Ovary (tissue), 9 donors: ENCODE measurements around the gene PAPLN. TPM values are rescaled to one million over a fixed set of nuclear protein-coding genes. Genes with fewer than 3 reads are reported as not detected.
"Not testable (repeated sequence)": the region's sequence is repeated elsewhere in the genome, so short reads cannot be mapped to it uniquely, and the experiment has no call there.

Source experiments
- DNase-seq, 5 donors: peaks; one replicate each; pipeline ENCODE4 v3.0.0-alpha.2; 2019 to 2020
- H3K27ac ChIP-seq, 2 donors: fragments of 200-600 bp; one replicate each; pipeline versions ENCODE4 v1.5.1 to v1.8.0; 2019 to 2022
- H3K27me3 ChIP-seq: fragments of 200-600 bp; one replicate; pipeline ENCODE4 v1.8.0; 2022
- H3K36me3 ChIP-seq: fragments of 200-600 bp; sonication (generic); one replicate; pipeline ENCODE4 v1.5.1; 2019
- H3K4me1 ChIP-seq: one replicate; pipeline ENCODE4 v1.8.1; 2013; ENCODE audit warnings: mild to moderate bottlenecking, moderate library complexity; ENCODE audit not compliant: insufficient read depth
- H3K4me3 ChIP-seq: fragments of 200-600 bp; sonication (generic); one replicate; pipeline ENCODE4 v1.5.1; 2017
- H3K9me3 ChIP-seq, 2 donors: fragments of 200-600 bp in 1 of 2; sonication (generic) in 1 of 2; one replicate each; pipeline versions ENCODE4 v1.5.1 to v1.8.1; 2013 to 2019; ENCODE audit warnings: mild to moderate bottlenecking in 1 of 2, moderate library complexity in 1 of 2
- CTCF ChIP-seq, 3 donors: fragments of 450-650 bp in 2 of 3; fragments of 200-600 bp in 1 of 3; IDR thresholded peaks; one replicate each; pipeline versions ENCODE4 v1.5.1 to v1.8.0; 2016 to 2022; ENCODE audit warnings: antibody characterized with exemption in 3 of 3, mild to moderate bottlenecking in 1 of 3
- EP300 ChIP-seq: sonication (generic); formaldehyde crosslinking; IDR thresholded peaks from one replicate; pipeline ENCODE4 v1.6.1; 2017; ENCODE audit warnings: antibody characterized with exemption
- POLR2A ChIP-seq: fragments of 450-650 bp; IDR thresholded peaks from one replicate; pipeline ENCODE4 v1.6.1; 2017; ENCODE audit warnings: antibody characterized with exemption, mild to moderate bottlenecking, moderate library complexity
- WGBS, 3 donors: extraction: QIAGEN DNeasy Blood & Tissue Kit in 1 of 3; methylation state at CpG; one replicate each; pipeline versions ENCODE4 v1.1.5 to v1.1.7; 2013 to 2017; 5-methylcytosine and 5-hydroxymethylcytosine counted together
- intact Hi-C, 4 donors: fragments of 100-400 bp; cut with DNase I; formaldehyde crosslinking; loops; one replicate each; pipeline versions ENCODE4 v1.11.0 to v1.15.1; 2022 to 2023
- polyA plus RNA-seq, 2 donors: library from polyadenylated mRNA; stranded (reverse); fragments of 200-250 nt in 1 of 2; fragments of 350-450 nt in 1 of 2; fragmentation: Illumina TruSeq in 1 of 2; extraction: RNeasy Lipid Tissue Mini Kit (QIAGEN cat#74804) in 1 of 2; gene quantifications; one replicate each; pipeline ENCODE4 v1.2.3, GENCODE V29; 2013 to 2014
- total RNA-seq, 7 donors: library from RNA; depleted of rRNA in 2 of 7; stranded (reverse); fragments of >200 nt in 2 of 7; fragmentation: NEBNext Ultra II Directional in 3 of 7; extraction: Animal tissue kit (Norgen Biotek cat#: 25700) in 3 of 7; gene quantifications; one replicate each; pipeline versions ENCODE4 v1.1.0 to v1.2.4, GENCODE V29; 2016 to 2023
- donor health status: DM: no; HTN: no; CAD: no; lungs with moderate emphysema.
- donor health status: DM: no; HTN: no; CAD: no.
- donor health status: Bipolar disorder and iron deficiency.
- donor health status: DM: yes; HTN: yes; CAD: no.
- donor health status: DM: no; HTN: no; CAD: no.
- donor health status: DM: yes; HTN: yes; CAD: no.

The PAPLN gene
- total and polyA plus RNA-seq, 9 donors = 4.6 to 35.4 (median 18.3) TPM

GRCh38 chr14:73305499-73305898, 68.2 kb downstream of the PAPLN start:
- Histone ChIP-seq H3K27ac (no peak overlapping the region), H3K27me3 (no peaks in the 10 kb centered on the region), H3K4me1 (peaks cover 3% of the 10 kb centered on the region), H3K36me3 (no peaks in the 10 kb centered on the region), H3K9me3 (no peaks in the 10 kb centered on the region), H3K4me3 (no peak overlapping the region)
- intact Hi-C loops = no loop called here
- DNase-seq = no peak
- TF ChIP-seq CTCF (IDR thresholded peaks at IDR 0.05) = no peak
- TF ChIP-seq POLR2A = no peak
- TF ChIP-seq EP300 = no peak
- WGBS, 3 donors = 66 to 84% (median 79%) methylated on average over 3 of the region's 3 CpGs

GRCh38 chr14:73307261-73307660, 70.0 kb downstream of the PAPLN start:
- WGBS, 3 donors = 95 to 98% (median 95%) methylated on average over 3 of the region's 3 CpGs
- Histone ChIP-seq H3K9me3 (no peaks in the 10 kb centered on the region), H3K27ac (no peak overlapping the region), H3K27me3 (no peaks in the 10 kb centered on the region), H3K4me3 (no peak overlapping the region), H3K4me1 (peaks cover 3% of the 10 kb centered on the region), H3K36me3 (no peaks in the 10 kb centered on the region)
- no peak for TF ChIP-seq CTCF (IDR thresholded peaks at IDR 0.05)
- no peak for TF ChIP-seq EP300
- no peak for TF ChIP-seq POLR2A
- intact Hi-C loops = no loop called here
- no peak for DNase-seq

- H3K4me3 ChIP-seq, H3K9me3 ChIP-seq, H3K27ac ChIP-seq, H3K4me1 ChIP-seq, DNase-seq, H3K36me3 ChIP-seq, H3K27me3 ChIP-seq, intact Hi-C loops: not testable (repeated sequence)
- 88 to 95% (median 93%) methylated on average over 1 of the region's 1 CpG for WGBS, 3 donors
Observed at GRCh38 chr14:73309207-73309606, 71.9 kb downstream of the PAPLN start.

GRCh38 chr14:73311708-73312030, 74.4 kb downstream of the PAPLN start:
- Histone ChIP-seq H3K4me1 (no peaks in the 10 kb centered on the region), H3K27me3 (no peaks in the 10 kb centered on the region), H3K36me3 (no peaks in the 10 kb centered on the region), H3K27ac (no peak overlapping the region), H3K9me3 (no peaks in the 10 kb centered on the region), H3K4me3 (no peak overlapping the region)
- TF ChIP-seq EP300 = no peak
- intact Hi-C loops = no loop called here
- DNase-seq = no peak
- WGBS, 3 donors = 85 to 91% (median 91%) methylated on average over 2 of the region's 2 CpGs

DNA sequence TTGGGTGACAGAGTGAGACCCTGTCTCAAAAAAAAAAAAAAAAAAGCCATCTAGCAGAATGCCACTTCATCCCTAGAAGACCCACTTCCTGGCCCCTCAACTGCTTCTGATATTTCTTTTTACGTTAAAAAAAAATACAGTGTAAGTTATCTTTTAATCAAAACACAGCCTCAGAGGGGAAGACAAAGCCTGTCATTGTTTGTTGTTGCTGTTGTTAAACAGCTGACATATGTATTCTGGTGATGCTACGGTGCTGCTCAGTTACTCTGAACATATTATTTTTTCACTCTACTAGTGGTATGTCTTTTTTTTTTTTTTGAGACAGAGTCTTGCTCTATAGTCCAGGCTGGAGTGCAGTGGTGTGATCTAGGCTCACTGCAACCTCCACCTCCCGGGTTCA, 75.4 kb downstream of the PAPLN start:
- no peaks in the 10 kb centered on the region for H3K27me3 ChIP-seq
- no peaks in the 10 kb centered on the region for H3K4me1 ChIP-seq
- H3K36me3 ChIP-seq = no peaks in the 10 kb centered on the region
- H3K4me3 ChIP-seq = no peak overlapping the region
- 90 to 94% (median 91%) methylated on average over 3 of the region's 3 CpGs for WGBS, 3 donors
- no peaks in the 10 kb centered on the region for H3K9me3 ChIP-seq
- DNase-seq = no peak
- TF ChIP-seq CTCF (IDR thresholded peaks at IDR 0.05) (no peak), EP300 (no peak), POLR2A (no peak)
- no peak overlapping the region for H3K27ac ChIP-seq
- intact Hi-C loops = no loop called here

DNA sequence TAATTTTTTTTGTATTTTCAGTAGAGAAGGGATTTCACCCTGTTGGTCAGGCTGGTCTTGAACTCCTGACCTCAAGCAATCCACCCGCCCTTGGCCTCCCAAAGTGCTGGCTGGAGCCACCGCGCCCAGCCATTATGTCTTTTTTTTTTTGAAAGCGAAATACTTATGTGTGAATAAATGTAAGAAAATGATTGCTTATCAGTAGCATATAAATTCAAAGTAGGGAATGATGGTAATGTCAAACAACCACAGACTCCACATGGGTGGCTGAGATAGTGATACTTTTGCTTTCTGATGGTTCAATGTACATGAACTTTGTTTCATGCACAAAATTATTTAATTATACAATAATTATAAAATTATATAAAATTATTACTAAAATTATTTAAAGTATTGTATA, 75.8 kb downstream of the PAPLN start:
- Histone ChIP-seq H3K4me3 (no peak overlapping the region), H3K27ac (no peak overlapping the region), H3K9me3 (no peaks in the 10 kb centered on the region), H3K27me3 (no peaks in the 10 kb centered on the region), H3K36me3 (no peaks in the 10 kb centered on the region), H3K4me1 (no peaks in the 10 kb centered on the region)
- 96 to 98% (median 96%) methylated on average over 4 of the region's 4 CpGs for WGBS, 3 donors
- intact Hi-C loops = no loop called here
- DNase-seq = no peak
- TF ChIP-seq CTCF (IDR thresholded peaks at IDR 0.05) (no peak), EP300 (no peak), POLR2A (no peak)
